HepG2 (cell line): ENCODE data around the gene GRB10.

Source experiments
- CTCF ChIP-seq: sonication (generic); formaldehyde crosslinking; IDR thresholded peaks from 2 replicates; pipeline ENCODE4 v1.5.0; 2020; ENCODE audit warnings: mild to moderate bottlenecking, missing genetic modification reagents, moderate library complexity
- EP300 ChIP-seq, 3 experiments: sonication (generic) in 1 of 3; formaldehyde crosslinking in 1 of 3; IDR thresholded peaks; 2 replicates each; pipeline versions ENCODE4 v1.5.1 to v1.6.1; 2011 to 2020; ENCODE audit warnings: low read depth in 2 of 3, low read length in 2 of 3, borderline replicate concordance in 1 of 3, improper control_type of control experiment in 1 of 3, mild to moderate bottlenecking in 1 of 3, missing genetic modification reagents in 1 of 3, moderate library complexity in 1 of 3
- HNF1B ChIP-seq: sonication (generic); formaldehyde crosslinking; IDR thresholded peaks from 2 replicates; pipeline ENCODE4 v1.5.1; 2020; ENCODE audit warnings: mild to moderate bottlenecking, moderate library complexity, missing genetic modification reagents
- NCOA1 ChIP-seq: sonication (generic); formaldehyde crosslinking; IDR thresholded peaks from 2 replicates; pipeline ENCODE4 v1.9.0; 2021; ENCODE audit warnings: missing genetic modification reagents
- SUZ12 ChIP-seq: fragments of 150-350 bp; IDR thresholded peaks from 2 replicates; pipeline ENCODE4 v1.6.1; 2014; ENCODE audit warnings: low read depth, low read length
- ZBTB1 ChIP-seq: sonication (generic); formaldehyde crosslinking; IDR thresholded peaks from 2 replicates; pipeline ENCODE4 v1.4.0; 2020; ENCODE audit warnings: missing genetic modification reagents, borderline replicate concordance
- ZBTB7A ChIP-seq: sonication (generic); formaldehyde crosslinking; IDR thresholded peaks from 2 replicates; pipeline ENCODE4 v1.8.0; 2022; ENCODE audit warnings: mild to moderate bottlenecking, missing genetic modification reagents
- ZNF180 ChIP-seq: sonication (generic); formaldehyde crosslinking; IDR thresholded peaks from 2 replicates; pipeline ENCODE4 v1.4.0; 2020; ENCODE audit warnings: low read depth, missing genetic modification reagents, borderline replicate concordance
- ZNF558 ChIP-seq: sonication (generic); formaldehyde crosslinking; IDR thresholded peaks from 2 replicates; pipeline ENCODE4 v1.9.0; 2022; ENCODE audit warnings: mild to moderate bottlenecking, missing genetic modification reagents, borderline replicate concordance
- ZNF576 ChIP-seq: sonication (generic); formaldehyde crosslinking; IDR thresholded peaks from 2 replicates; pipeline ENCODE4 v1.4.0; 2020; ENCODE audit warnings: mild to moderate bottlenecking, missing genetic modification reagents
- TF ChIP-seq, protein P1 (sequence below): conservative IDR thresholded peaks from 2 replicates; pipeline ENCODE4 v1.6.1; 2018; ENCODE audit warnings: missing genetic modification reagents

GRCh38 chr7:50588937-50589336, 193.8 kb downstream of the GRB10 start:
- TF ChIP-seq NCOA1 (no peak), ZNF180 (no peak), ZBTB1 (CRISPR knock-in tag) (no peak), SUZ12 (no peak), ZBTB7A (no peak), ZNF576 (CRISPR knock-in tag) (no peak), ZNF558 (CRISPR knock-in tag) (no peak), CTCF (CRISPR knock-in tag) (no peak), HNF1B (CRISPR knock-in tag) (no peak), EP300 (IDR thresholded peaks at IDR 0.05; ENCODE audit: low read depth in 2 of 2, low read length in 2 of 2) (no peak), EP300 (CRISPR knock-in tag; IDR thresholded peaks at IDR 0.05; ENCODE audit: borderline replicate concordance) (no peak)
- TF ChIP-seq, protein P1, sequence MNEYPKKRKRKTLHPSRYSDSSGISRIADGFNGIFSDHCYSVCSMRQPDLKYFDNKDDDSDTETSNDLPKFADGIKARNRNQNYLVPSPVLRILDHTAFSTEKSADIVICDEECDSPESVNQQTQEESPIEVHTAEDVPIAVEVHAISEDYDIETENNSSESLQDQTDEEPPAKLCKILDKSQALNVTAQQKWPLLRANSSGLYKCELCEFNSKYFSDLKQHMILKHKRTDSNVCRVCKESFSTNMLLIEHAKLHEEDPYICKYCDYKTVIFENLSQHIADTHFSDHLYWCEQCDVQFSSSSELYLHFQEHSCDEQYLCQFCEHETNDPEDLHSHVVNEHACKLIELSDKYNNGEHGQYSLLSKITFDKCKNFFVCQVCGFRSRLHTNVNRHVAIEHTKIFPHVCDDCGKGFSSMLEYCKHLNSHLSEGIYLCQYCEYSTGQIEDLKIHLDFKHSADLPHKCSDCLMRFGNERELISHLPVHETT = no peak
